Measurements from ENCODE around the gene TMEM271.

The TMEM271 gene

GRCh38 chr4:576245-576821 is at the start of gene TMEM271:
Gene TMEM271, minus strand, starts transcription at chr4:576295. Its CDS starts 233 bp downstream, at chr4:576062.
- no peak for DNase-seq (ENCODE audit: low spot score)
- Mint-ChIP-seq H3K27me3 (ENCODE audit: low read depth) (peaks cover 57% of the 10 kb centered on the region), H3K9me3 (peaks cover 2% of the 10 kb centered on the region), H3K4me1 (ENCODE audit: low read depth) (peaks cover 6% of the 10 kb centered on the region), H3K27ac (peak within 1 kb of the TSS; percentile 52), H3K4me3 (peak within 1 kb of the TSS; percentile 48), H3K36me3 (ENCODE audit: low read depth) (peaks cover 3% of the 10 kb centered on the region)

DNA sequence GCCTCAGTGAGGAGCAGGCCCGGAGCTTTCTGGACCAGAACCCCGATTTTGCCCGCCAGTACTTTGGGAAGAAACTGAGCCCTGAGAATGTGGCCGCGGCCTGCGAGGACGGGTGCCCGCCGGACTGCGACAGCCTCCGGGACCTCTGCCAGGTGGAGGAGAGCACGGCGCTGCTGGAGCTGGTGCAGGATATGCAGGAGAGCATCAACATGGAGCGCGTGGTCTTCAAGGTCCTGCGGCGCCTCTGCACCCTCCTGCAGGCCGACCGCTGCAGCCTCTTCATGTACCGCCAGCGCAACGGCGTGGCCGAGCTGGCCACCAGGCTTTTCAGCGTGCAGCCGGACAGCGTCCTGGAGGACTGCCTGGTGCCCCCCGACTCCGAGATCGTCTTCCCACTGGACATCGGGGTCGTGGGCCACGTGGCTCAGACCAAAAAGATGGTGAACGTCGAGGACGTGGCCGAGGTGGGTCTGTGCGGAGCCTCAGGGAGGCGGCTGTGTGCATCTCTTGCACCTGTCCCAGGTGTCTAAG is 49.6 kb upstream of the TMEM271 start:
- no peak for DNase-seq (ENCODE audit: low spot score)
- Mint-ChIP-seq H3K27ac (no peak overlapping the region), H3K4me3 (no peak overlapping the region), H3K4me1 (ENCODE audit: low read depth) (no peaks in the 10 kb centered on the region), H3K27me3 (ENCODE audit: low read depth) (no peaks in the 10 kb centered on the region), H3K36me3 (ENCODE audit: low read depth) (no peaks in the 10 kb centered on the region), H3K9me3 (peaks cover under 1% of the 10 kb centered on the region)

- H3K27me3 Mint-ChIP-seq (ENCODE audit: low read depth), result no peaks in the 10 kb centered on the region
- DNase-seq (ENCODE audit: low spot score), result no peak
- H3K9me3 Mint-ChIP-seq, result no peaks in the 10 kb centered on the region
- no peak within 1 kb of the TSS for H3K27ac Mint-ChIP-seq
- no peaks in the 10 kb centered on the region for H3K4me1 Mint-ChIP-seq (ENCODE audit: low read depth)
- no peaks in the 10 kb centered on the region for H3K36me3 Mint-ChIP-seq (ENCODE audit: low read depth)
- H3K4me3 Mint-ChIP-seq, result no peak within 1 kb of the TSS
These were observed 48.9 kb upstream of the TMEM271 start, which contains the start of gene PDE6B for GRCh38 chr4:624705-625590. Gene PDE6B, plus strand, starts transcription at chr4:625573. Its CDS starts 54 bp downstream, at chr4:625627.

DNA sequence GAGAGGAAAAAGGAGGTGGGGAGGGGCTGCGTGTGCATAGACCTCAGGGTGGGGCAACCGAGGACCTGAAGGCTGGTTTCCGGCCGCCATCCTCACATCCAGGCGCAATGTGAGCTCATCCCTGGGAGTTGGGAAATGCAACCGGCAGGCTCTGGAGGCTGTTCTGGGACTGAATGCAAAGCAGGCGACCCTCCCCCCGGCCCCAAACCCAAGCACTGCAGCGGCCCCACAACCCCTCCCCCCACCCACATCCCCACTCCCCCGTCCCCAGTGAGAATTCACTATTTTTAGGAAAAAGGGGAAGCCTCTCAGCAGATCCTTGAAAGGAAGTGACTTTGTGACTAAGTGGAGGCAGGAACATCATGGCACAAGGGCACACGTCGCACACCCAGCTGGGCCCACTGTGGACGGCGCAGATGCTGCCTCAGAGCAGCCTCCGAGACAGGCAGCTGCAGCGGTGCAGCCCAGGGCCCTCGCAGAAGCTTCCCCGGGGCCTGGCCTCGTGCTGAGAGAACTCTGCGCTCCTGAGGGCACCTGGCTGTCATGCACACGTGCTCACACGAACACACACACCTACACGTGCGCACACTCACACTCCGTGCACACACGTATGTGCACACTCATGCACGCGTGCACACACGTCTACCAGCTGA is 47.9 kb upstream of the TMEM271 start:
- no peaks in the 10 kb centered on the region for H3K4me1 Mint-ChIP-seq (ENCODE audit: low read depth)
- H3K36me3 Mint-ChIP-seq (ENCODE audit: low read depth), result no peaks in the 10 kb centered on the region
- no peaks in the 10 kb centered on the region for H3K27me3 Mint-ChIP-seq (ENCODE audit: low read depth)
- H3K4me3 Mint-ChIP-seq, result no peak overlapping the region
- H3K27ac Mint-ChIP-seq, result no peak overlapping the region
- no peaks in the 10 kb centered on the region for H3K9me3 Mint-ChIP-seq
- DNase-seq (ENCODE audit: low spot score), result no peak

GRCh38 chr4:622996-623913 is 47.2 kb upstream of the TMEM271 start:
- Mint-ChIP-seq H3K4me1 (ENCODE audit: low read depth) (no peaks in the 10 kb centered on the region), H3K36me3 (ENCODE audit: low read depth) (no peaks in the 10 kb centered on the region), H3K9me3 (no peaks in the 10 kb centered on the region), H3K27ac (no peak overlapping the region), H3K27me3 (ENCODE audit: low read depth) (no peaks in the 10 kb centered on the region), H3K4me3 (no peak overlapping the region)
- DNase-seq (ENCODE audit: low spot score), result no peak

DNA sequence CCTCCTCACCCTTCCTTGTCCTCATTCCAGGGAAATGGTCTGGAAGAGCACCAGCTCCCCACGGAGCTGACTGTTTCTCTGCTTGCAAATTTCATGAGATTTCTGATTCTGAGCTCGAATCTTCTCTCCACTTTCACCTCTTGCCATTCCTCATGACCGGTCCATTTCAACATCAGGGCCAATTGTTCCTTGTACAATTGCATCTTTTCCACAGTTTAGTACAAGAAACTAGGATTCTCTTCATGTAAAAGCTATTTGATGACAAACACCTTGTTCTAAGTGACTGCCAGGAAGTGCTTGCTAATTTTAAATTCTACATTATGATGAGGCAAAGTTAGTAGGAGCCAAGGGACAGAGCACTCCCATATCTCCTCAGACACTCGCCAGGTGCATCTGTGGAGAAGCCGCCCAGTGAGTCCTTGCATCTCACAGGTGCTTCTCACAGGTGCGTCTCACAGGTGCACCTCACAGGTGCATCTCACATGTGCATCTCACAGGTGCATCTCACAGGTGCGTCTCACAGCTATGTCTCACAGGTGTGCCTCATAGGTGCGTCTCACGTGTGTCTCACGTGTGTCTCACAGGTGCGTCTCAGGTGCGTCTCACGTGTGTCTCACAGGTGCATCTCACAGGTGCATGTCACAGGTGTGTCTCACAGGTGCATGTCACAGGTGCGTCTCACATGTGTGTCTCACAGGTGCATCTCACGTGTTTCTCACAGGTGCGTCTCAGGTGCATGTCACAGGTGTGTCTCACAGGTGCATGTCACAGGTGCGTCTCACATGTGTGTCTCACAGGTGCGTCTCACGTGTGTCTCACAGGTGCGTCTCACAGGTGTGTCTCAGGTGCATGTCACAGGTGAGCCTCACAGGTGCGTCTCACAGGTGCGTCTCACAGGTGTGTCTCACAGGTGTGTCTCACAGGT is 46.2 kb upstream of the TMEM271 start:
- H3K27me3 Mint-ChIP-seq (ENCODE audit: low read depth), result no peaks in the 10 kb centered on the region
- H3K4me3 Mint-ChIP-seq, result no peak overlapping the region
- H3K9me3 Mint-ChIP-seq, result no peaks in the 10 kb centered on the region
- no peak for DNase-seq (ENCODE audit: low spot score)
- no peaks in the 10 kb centered on the region for H3K4me1 Mint-ChIP-seq (ENCODE audit: low read depth)
- H3K27ac Mint-ChIP-seq, result no peak overlapping the region
- no peaks in the 10 kb centered on the region for H3K36me3 Mint-ChIP-seq (ENCODE audit: low read depth)

DNA sequence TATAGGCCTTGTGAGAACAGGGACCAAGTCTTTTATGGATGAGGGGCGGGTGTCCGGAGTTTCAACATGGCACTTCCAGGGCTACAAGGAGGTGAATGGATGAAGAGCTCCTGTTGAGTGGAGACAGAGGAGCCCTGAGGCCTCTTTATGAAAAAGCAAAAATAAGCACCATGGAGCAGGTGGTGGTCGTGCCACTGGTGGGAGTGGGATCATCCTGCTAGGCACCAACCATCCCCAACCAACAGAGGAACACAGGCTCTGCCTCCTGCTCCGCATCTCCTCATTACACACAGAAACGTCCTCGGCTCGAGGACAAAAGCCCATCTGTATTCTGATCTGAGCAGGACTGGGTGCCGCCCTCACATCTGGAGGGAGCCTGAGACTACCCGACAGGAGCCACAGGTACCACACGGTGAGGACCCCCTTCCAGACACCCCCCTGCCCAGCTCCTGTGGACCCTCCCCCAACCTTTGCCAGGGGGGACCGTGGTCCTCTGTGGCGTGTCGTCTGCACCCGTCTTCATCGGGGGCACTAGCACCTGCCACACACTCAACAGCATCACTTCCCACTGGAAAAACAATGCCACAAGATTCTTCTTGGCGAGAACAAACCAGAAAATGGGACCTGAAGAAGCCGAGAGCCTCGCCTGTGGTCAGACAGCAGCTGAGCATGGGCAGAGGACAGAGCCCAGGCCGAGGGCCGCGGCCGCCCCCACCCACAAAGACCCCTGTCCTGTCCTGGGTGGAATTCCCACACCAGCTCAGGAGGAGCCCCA is 45.4 kb upstream of the TMEM271 start:
- no peak for DNase-seq (ENCODE audit: low spot score)
- Mint-ChIP-seq H3K27ac (no peak overlapping the region), H3K36me3 (ENCODE audit: low read depth) (no peaks in the 10 kb centered on the region), H3K4me3 (no peak overlapping the region), H3K9me3 (no peaks in the 10 kb centered on the region), H3K27me3 (ENCODE audit: low read depth) (no peaks in the 10 kb centered on the region), H3K4me1 (ENCODE audit: low read depth) (no peaks in the 10 kb centered on the region)

DNA sequence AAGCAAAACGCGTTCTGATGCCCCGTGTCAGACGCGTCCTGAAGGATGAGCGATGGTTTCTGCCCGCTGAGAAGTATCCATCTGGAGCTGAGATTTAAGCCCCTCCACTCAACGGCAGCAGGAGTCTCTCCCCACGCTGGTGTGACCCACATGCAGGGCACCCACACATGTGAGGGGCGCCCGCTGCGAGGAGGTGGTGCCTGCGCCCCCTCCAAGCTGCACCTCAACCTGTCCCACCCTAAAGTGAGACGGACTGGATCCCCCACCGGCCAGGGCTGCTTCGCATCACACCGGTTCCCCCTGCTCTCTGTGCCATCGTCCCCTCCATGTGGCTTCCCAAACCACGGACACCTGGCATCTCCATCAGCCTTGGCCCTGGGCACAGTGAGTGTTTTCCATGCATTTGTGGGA is 44.8 kb upstream of the TMEM271 start:
- H3K36me3 Mint-ChIP-seq (ENCODE audit: low read depth), result no peaks in the 10 kb centered on the region
- DNase-seq (ENCODE audit: low spot score), result no peak
- no peak overlapping the region for H3K27ac Mint-ChIP-seq
- no peaks in the 10 kb centered on the region for H3K9me3 Mint-ChIP-seq
- H3K4me3 Mint-ChIP-seq, result no peak overlapping the region
- H3K4me1 Mint-ChIP-seq (ENCODE audit: low read depth), result no peaks in the 10 kb centered on the region
- no peaks in the 10 kb centered on the region for H3K27me3 Mint-ChIP-seq (ENCODE audit: low read depth)

GRCh38 chr4:620201-620600 is 44.1 kb upstream of the TMEM271 start:
- no peaks in the 10 kb centered on the region for H3K27me3 Mint-ChIP-seq (ENCODE audit: low read depth)
- H3K4me3 Mint-ChIP-seq, result no peak overlapping the region
- H3K36me3 Mint-ChIP-seq (ENCODE audit: low read depth), result no peaks in the 10 kb centered on the region
- no peak overlapping the region for H3K27ac Mint-ChIP-seq
- H3K4me1 Mint-ChIP-seq (ENCODE audit: low read depth), result no peaks in the 10 kb centered on the region
- no peaks in the 10 kb centered on the region for H3K9me3 Mint-ChIP-seq
- DNase-seq (ENCODE audit: low spot score), result no peak

DNA sequence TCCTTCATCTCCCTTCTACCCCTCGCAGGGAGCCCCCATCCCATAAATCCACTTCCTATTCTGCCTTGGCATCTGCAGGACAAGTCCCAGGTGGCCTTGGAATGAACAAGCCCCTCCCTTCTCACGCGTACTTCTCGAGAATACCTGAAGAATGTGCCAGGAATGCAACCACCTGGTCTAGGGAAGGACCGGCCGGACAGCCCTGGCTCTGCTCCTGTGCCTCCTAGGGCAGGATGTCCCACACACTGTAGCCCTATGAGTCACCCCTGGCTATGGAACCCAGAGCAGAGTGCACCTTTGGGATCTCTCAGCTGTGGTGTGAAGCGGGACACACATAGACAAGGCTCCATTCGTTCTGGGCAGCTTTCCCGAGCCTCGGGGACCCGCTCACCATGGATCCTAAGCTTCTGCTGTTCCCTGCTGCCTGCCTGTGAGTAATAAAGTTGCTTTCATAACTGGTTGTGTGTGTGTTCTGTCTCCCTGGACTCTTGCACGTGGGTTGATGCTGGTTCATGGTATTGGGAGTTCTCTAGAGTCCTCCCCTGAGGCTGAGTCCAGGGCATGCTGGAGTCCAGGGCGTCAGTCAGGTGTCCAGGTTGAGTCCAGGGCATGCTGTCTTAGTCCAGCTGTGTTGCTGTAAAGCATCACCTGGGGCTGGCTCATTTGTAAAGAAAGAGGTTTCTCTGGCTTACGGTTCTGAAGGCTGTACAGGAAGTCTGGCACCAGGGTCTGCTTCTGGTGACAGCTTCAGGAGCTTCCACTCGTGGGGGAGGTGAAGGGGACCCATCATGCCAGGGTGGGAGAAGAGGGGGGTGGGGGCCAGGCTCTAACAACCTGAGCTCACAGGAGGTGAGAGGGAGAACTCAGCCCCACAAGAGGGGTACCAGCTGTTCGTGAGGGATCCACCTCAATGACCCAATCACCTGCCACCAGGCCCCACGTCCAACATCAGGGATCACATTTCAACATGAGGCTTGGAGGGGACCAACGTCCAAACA is 41.8 kb upstream of the TMEM271 start:
- H3K36me3 Mint-ChIP-seq (ENCODE audit: low read depth), result no peaks in the 10 kb centered on the region
- H3K4me3 Mint-ChIP-seq, result no peak overlapping the region
- no peaks in the 10 kb centered on the region for H3K9me3 Mint-ChIP-seq
- no peak overlapping the region for H3K27ac Mint-ChIP-seq
- H3K27me3 Mint-ChIP-seq (ENCODE audit: low read depth), result peaks cover 3% of the 10 kb centered on the region
- no peaks in the 10 kb centered on the region for H3K4me1 Mint-ChIP-seq (ENCODE audit: low read depth)
- DNase-seq (ENCODE audit: low spot score), result no peak

DNA sequence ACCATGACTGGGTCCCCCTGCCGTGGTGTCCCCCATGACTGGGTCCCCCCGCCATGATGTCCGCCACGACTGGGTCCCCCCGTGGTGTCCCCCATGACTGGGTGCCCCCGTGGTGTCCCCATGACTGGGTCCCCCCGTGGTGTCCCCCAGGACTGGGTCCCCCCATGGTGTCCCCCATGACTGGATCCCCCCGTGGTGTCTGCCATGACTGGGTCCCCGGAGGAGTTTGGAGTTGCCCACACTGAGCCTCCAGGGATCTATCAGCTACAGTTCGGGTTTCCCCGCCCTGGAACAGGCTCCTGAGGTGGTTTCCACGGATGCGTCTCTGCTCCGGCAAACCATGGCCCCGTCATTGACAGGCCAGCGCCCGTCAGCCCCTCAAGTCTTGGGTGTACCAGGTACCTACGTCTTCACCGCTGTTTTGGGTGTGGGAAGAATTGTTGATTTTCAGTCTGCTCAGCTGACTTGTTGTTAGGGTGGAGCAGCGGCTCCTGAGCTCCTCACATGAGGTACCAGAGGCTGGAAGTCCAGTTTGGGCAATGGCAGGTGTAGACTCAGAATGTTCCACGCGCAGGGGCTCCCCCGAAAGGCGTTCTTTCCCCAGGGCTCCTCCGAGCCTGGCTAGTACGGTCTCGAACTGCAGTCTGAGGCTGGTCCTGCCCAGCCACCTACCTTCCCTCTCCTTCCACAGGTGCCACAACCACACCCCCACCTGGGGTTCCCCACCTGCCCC is 41.0 kb upstream of the TMEM271 start:
- Mint-ChIP-seq H3K27me3 (ENCODE audit: low read depth) (peaks cover 3% of the 10 kb centered on the region), H3K9me3 (no peaks in the 10 kb centered on the region)

More for the DNA sequence above, 41.0 kb upstream of the TMEM271 start:
- Mint-ChIP-seq H3K27ac (no peak overlapping the region), H3K4me3 (no peak overlapping the region), H3K36me3 (ENCODE audit: low read depth) (no peaks in the 10 kb centered on the region), H3K4me1 (ENCODE audit: low read depth) (no peaks in the 10 kb centered on the region)
- no peak for DNase-seq (ENCODE audit: low spot score)

All from T-helper 2 cell treated with Interferon-gamma antibody and Interleukin-4, amounts not matched to agents 5 μg/mL and 100 μg/mL, for 36 hours (primary cell).